HG03135 (cell line): ENCODE results near the gene ABCA1.

Experiments
- ATAC-seq: cut with Tn5 transposase; IDR thresholded peaks from one replicate; pipeline ENCODE4 v1.9.1; 2021; ENCODE audit warnings: mild to moderate bottlenecking, moderate library complexity; ENCODE audit not compliant: unreplicated experiment

The ABCA1 gene

GRCh38 chr9:104800068-104800785 is 127.7 kb downstream of the ABCA1 start:
- no peak for ATAC-seq

GRCh38 chr9:104798209-104798995 is 129.6 kb downstream of the ABCA1 start:
- ATAC-seq, result no peak

GRCh38 chr9:104795857-104796256 is 132.1 kb downstream of the ABCA1 start:
- no peak for ATAC-seq

- ATAC-seq, result no peak
These were observed 132.9 kb downstream of the ABCA1 start for GRCh38 chr9:104795082-104795481.

GRCh38 chr9:104794070-104794469 is 133.9 kb downstream of the ABCA1 start:
- ATAC-seq, result no peak

GRCh38 chr9:104788251-104788650 is 139.7 kb downstream of the ABCA1 start:
- ATAC-seq, result no peak

- ATAC-seq, result no peak
These were observed 140.5 kb downstream of the ABCA1 start for GRCh38 chr9:104787306-104788015.

- ATAC-seq, result no peak
These were observed 141.7 kb downstream of the ABCA1 start for GRCh38 chr9:104786293-104786692.

GRCh38 chr9:104784098-104784497 is 143.9 kb downstream of the ABCA1 start:
- peak; percentile 64 for ATAC-seq

- ATAC-seq, result no peak
These were observed 144.4 kb downstream of the ABCA1 start for GRCh38 chr9:104783588-104783987.

GRCh38 chr9:104780796-104781395 is 147.1 kb downstream of the ABCA1 start:
- ATAC-seq, result peak; percentile 37

GRCh38 chr9:104779946-104780535 is 147.9 kb downstream of the ABCA1 start:
- no peak for ATAC-seq

- ATAC-seq, result no peak
These were observed 148.6 kb downstream of the ABCA1 start for GRCh38 chr9:104779334-104779733.

GRCh38 chr9:104778802-104779201 is 149.2 kb downstream of the ABCA1 start:
- no peak for ATAC-seq

- ATAC-seq, result no peak
These were observed 151.2 kb downstream of the ABCA1 start for GRCh38 chr9:104776797-104777196.

- ATAC-seq, result peak; percentile 1
These were observed 152.0 kb downstream of the ABCA1 start for GRCh38 chr9:104775976-104776375.

- peak; percentile 65 for ATAC-seq
These were observed 152.4 kb downstream of the ABCA1 start for GRCh38 chr9:104775574-104775936.

GRCh38 chr9:104774831-104775573 is 153.0 kb downstream of the ABCA1 start:
- peak; percentile 92 for ATAC-seq

- no peak for ATAC-seq
These were observed 153.8 kb downstream of the ABCA1 start for GRCh38 chr9:104774132-104774531.
